VCaP (cell line): ENCODE measurements around the gene GH2.

Source experiments
- H3K27ac ChIP-seq: fragments of 450-650 bp; 2 replicates; pipeline ENCODE4 v1.5.1; 2017
- CTCF ChIP-seq: fragments of 450-650 bp; conservative IDR thresholded peaks from 2 replicates; pipeline ENCODE4 v1.5.1; 2017; ENCODE audit warnings: mild to moderate bottlenecking, moderate library complexity

GH2 gene

GRCh38 chr17:63881935-63882601 is at the start of gene GH2:
TSS of gene GH2 (minus strand) at chr17:63881944. CDS start at chr17:63881801, 143 bp downstream.
- no peak within 1 kb of the TSS for H3K27ac ChIP-seq
- TF ChIP-seq CTCF: peak; percentile 63

- no peak for TF ChIP-seq CTCF
- H3K27ac ChIP-seq: no peak overlapping the region
Measured at GRCh38 chr17:63930951-63931575, 49.3 kb upstream of the GH2 start.

GRCh38 chr17:63929860-63930766 is 48.4 kb upstream of the GH2 start:
- no peak for TF ChIP-seq CTCF
- H3K27ac ChIP-seq: no peak overlapping the region

- no peak for TF ChIP-seq CTCF
- no peak overlapping the region for H3K27ac ChIP-seq
Measured at GRCh38 chr17:63928966-63929695, 47.4 kb upstream of the GH2 start.

- no peak overlapping the region for H3K27ac ChIP-seq
- TF ChIP-seq CTCF: no peak
Measured at GRCh38 chr17:63928172-63928666, 46.5 kb upstream of the GH2 start.

- no peak overlapping the region for H3K27ac ChIP-seq
- TF ChIP-seq CTCF: no peak
Measured at GRCh38 chr17:63927464-63928171, 45.9 kb upstream of the GH2 start.
